GM04503 (cell line): ENCODE data around the gene UCK1.
"Not testable (repeated sequence)": the region's sequence is repeated elsewhere in the genome, so short reads cannot be mapped to it uniquely, and the experiment has no call there.

ENCODE experiments used
- DNase-seq: peaks from one replicate; pipeline ENCODE4 v3.0.0-alpha.2; 2012; ENCODE audit warnings: low read depth

UCK1 gene

GRCh38 chr9:131523451-131524435 is 7.3 kb downstream of the UCK1 start:
- DNase-seq, result no peak

- no peak for DNase-seq
Measured at GRCh38 chr9:131523086-131523388, 8.0 kb downstream of the UCK1 start.

GRCh38 chr9:131522257-131523085 is 8.6 kb downstream of the UCK1 start:
- no peak for DNase-seq

- no peak for DNase-seq
Measured at GRCh38 chr9:131521822-131522221, 9.2 kb downstream of the UCK1 start.

GRCh38 chr9:131521203-131521602 is 9.9 kb downstream of the UCK1 start:
- DNase-seq, result no peak

DNA sequence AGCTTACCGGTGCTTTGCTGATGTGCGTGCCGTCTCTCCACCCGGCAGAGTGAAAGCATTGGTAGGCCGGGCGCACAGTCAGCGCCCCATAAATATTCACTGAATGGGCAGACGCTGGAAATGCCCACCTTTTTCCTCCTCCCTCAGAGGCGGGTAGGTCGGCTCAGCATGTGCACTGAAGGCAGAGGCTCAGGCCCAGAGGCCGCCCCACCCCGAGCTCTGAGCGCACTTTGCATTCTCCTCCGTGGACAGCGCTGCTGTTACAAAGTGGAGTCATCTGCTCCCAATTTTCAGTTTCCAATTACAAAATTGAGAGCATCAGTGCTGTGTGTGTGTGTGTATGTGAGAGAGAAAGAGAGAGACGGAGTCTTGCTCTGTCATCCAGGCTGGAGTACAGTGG is 10.6 kb downstream of the UCK1 start:
- DNase-seq, result no peak

DNA sequence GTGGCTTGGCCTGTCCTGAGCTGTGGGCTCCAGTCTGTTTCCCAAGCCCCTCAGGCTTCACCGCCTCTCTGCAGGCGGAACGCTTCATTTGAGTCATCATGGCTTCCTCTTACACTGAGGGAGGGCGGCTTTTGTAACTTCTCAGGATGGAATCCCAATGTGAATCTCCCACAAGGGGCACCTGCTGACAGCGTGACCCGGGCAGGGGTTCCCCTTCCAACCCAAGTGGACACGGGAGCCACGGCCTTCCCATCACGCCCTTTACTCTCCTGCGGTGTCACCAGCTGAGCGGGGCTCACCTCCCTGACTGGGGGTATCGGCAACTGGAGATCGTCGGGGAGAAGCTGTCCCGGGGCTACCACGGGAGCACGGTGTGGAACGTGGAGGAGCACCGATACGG is 12.5 kb downstream of the UCK1 start:
- DNase-seq, result no peak

DNA sequence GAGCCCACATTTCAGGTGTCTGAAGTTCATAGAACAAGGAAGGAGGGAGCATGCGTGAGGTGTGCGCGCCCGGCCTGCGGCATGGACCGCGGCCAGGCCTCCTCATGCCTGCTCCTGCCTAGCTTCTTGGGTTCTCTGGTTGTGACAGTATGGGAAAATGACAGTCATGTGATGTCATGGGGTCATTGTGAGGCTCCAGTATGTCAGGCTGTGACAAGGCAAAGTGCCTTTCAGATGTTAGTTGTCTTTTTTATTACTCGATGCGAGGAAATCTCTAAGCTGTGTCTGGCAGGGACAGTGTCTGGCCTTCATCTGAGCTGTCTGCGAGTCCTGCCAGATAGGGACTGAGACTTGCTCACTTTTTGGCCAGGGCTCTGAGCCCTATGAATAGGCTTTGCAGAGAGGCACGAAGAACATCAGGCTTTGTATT is 13.3 kb downstream of the UCK1 start:
- DNase-seq, result no peak

- no peak for DNase-seq
Measured at GRCh38 chr9:131516930-131517329, 14.1 kb downstream of the UCK1 start.

DNA sequence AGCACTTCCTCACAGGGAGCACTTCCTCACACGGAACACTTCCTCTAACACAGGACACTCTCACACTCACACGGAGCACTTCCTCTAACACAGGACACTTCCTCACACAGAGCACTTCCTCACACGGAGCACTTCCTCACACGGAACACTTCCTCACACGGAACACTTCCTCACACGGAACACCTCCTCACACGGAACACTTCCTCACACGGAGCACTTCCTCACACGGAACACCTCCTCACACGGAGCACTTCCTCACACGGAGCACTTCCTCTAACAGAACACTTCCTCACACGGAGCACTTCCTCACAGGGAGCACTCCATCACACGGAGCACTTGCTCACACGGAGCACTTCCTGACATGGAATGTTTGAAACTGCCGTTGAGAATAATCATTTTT is 15.0 kb downstream of the UCK1 start:
- no peak for DNase-seq

DNA sequence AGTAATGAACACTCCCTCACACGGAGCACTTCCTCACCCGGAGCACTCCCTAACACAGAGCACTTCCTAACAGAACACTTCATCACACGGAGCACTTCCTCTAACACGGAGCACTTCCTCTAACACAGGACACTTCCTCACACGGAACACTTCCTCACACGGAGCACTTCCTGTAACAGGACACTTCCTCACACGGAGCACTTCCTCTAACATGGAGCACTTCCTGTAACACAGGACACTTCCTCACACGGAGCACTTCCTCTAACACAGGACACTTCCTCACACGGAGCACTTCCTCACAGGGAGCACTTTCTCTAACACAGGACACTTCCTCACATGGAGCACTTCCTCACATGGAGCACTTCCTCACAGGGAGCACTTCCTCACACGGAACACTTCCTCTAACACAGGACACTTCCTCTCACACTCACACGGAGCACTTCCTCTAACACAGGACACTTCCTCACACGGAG is 15.5 kb downstream of the UCK1 start:
- not testable (repeated sequence) for DNase-seq

GRCh38 chr9:131513177-131513576 is 17.9 kb downstream of the UCK1 start:
- no peak for DNase-seq

DNA sequence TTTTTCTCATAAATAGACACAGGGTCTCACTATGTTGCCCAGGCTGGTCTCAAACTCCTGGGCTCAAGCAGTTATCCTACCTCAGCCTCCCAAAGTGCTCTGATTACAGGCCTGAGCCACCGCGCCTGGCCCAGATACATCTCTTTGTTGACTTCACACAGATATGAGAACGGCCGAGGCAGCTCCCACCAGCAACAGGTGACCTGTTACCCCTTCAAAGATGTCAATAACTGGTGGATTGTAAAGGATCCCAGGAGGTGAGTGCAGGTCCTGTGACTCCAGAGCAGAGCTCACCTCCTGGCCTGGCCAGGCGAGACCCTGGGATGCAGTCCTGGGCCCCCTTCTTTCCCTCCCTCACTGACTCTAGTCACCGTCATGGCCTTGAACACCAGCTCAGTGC is 19.2 kb downstream of the UCK1 start:
- DNase-seq, result no peak

DNA sequence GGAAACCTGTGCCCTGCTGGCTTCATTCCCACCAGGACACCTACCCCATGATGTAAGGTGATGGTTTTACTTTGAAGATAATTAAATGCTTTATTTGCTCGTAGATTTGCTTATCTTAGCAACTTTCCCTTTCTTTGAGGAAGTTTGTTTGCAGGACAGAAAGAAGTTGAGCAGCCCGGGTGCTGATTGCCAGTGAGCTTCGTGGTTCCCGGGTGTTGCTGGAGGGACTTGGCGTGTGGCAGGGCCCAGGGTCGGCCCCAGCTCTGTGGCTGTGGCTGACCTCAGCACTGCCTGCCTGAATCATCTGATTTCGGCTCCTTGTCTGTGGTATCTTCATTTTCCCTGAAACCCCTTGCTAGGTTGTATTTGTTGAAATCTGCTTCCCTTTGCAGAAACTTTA is 19.6 kb downstream of the UCK1 start:
- DNase-seq, result no peak

GRCh38 chr9:131505012-131505411 is 26.1 kb downstream of the UCK1 start:
- DNase-seq, result no peak

GRCh38 chr9:131503626-131504465 is 27.2 kb downstream of the UCK1 start:
- no peak for DNase-seq

DNA sequence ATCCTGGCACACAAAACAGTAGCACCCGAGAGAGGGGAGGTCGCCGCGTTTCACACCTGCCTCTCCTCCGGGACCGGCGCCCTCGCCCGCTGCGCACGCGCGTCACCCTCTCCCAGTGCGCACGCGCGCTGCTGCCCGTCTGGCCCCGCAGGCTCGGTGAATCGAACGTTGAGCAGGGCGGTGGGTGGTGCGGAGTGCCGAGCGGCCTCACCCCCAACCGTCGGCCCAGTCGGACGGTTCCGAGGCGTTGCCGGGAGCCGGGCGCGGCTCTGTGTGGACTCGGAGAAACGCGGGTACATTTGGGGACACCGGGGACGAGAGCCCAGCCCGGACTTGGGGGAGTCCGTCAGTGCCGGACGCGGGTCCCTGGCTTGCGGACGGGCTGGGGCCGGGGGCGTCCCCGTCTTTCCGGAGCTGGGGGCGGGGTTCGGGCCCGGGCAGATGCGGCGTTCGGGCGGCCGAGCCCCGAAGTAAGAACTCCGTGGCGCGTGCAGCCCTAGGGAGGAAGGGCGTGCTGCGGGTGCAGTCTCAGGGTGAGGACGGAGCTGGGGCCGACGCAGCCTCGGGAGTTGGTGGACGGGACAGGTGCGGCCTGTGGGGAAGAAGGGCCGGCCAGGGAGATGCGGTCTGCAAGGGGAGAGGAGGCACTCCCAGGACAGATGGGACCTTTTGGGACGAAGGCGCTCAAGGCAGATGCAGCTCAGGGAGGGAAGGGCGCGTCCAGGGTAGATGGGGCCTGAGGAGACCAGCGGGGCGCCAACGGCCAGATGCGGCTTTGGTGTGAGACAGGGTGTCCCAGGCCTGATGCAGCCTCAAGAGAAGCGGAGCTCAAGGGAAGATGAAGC is 28.1 kb downstream of the UCK1 start, which contains the start of gene POMT1:
Gene POMT1, plus strand, starts transcription at position 138 of the 845 bp plus-strand sequence. CDS start 1,301 bp downstream, outside the sequence.
- DNase-seq, result no peak

DNA sequence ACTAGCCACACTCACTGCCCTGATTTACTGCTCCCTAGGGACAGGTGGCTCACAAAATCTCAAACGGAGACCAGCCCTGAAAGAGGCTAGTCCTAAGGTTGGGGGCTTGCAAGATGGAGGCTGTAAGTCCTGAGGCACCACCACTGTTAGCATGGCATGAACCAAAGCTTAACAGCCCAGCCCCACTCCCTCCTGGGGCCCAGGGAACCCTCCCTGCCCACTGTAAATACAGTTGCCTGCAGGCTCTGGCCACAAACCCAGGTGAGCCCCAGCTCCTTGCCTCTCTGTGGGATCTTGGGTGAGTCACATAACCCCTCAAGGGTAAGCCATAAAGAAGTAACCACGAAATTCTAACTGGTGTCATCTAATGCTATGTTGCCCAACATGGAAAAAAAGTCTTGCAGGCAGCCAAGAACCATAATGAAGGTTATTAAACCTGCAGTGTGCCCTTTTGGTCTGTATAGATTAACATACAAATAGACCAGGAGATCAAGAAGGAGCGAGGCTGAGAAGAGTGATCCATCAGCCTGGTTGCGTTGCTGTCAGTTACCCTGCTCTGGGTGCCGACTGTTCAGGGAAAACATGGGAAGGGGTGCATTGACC is 30.0 kb downstream of the UCK1 start:
- peak; percentile 42 for DNase-seq

GRCh38 chr9:131500377-131500776 is 30.7 kb downstream of the UCK1 start:
- no peak for DNase-seq

- no peak for DNase-seq
Measured at GRCh38 chr9:131499254-131499767, 31.8 kb downstream of the UCK1 start.
